ENCODE results near the gene SF3A2.

DNA sequence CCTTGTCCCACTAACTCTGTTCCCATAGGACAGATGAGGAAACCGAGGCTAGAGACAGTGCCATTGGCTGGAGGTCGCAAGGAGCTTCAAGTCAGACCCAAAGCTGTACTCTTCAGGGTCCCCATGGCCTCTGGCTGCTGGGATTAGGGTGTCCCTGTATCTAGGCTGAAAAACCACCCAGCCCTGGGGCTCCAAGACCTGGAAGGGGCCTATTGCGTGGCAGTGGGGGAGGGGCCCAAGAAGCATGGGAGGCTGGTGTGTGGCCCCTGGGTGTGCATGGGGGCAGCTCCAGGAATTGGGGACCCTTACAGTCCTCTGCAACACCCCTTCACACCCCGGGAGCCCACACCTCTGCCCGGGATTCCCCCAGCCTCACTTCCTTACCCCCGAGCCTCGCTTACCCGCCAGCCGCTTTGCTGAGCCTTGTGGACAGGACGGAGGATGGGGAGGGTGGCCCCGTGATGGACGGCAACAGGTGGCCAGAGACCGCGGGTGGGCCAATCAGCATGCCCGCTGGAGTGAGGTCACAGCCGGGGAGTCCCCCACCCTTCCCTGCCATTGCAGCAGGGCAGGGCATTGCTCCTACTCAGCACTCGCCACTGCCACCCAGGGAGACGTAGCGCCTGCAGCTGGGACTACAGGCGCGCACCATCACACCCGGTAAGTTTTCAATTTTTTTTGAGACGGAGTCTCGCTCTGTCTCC lies 19.5 kb downstream of the SF3A2 start, which contains the start of gene JSRP1:
- TF ChIP-seq CTCF (conservative IDR thresholded peaks at IDR 0.05; ENCODE audit: low read length): no peak
- TF ChIP-seq EZH2phosphoT487 (IDR thresholded peaks at IDR 0.05; ENCODE audit: borderline replicate concordance): no peak
